ENCODE data around the gene TSHZ2. TPM values are rescaled to one million over a fixed set of nuclear protein-coding genes. Genes with fewer than 3 reads are reported as not detected.
"Not testable (repeated sequence)": the region's sequence is repeated elsewhere in the genome, so short reads cannot be mapped to it uniquely, and the experiment has no call there.

Gene TSHZ2
- total RNA-seq, 1 donor from 2014 or later = 10.3 TPM

DNA sequence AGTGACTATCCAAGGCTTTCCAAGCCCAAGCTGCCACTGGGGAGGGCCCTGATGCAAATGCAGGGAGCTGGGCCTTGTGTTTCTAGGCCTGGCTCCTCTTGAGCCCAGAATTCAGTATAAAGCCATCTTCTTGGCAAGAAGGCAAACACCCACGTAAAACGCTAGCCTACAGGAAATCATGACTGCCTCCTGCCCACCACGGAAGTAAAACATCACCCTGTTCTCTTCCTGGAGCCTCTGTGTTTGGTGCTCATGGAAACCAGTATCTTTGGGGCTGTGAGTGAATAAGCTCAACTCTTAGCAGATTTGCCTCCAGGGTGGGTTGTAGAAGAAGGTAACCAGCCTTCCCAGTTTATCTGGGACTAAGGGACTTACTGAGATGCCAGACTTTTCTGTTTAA, 350.5 kb downstream of the TSHZ2 start:
- no peak for ATAC-seq

- not testable (repeated sequence) for ATAC-seq
These were observed 351.3 kb downstream of the TSHZ2 start for GRCh38 chr20:53323460-53323859.

GRCh38 chr20:53324816-53325215, 352.7 kb downstream of the TSHZ2 start:
- ATAC-seq = no peak

- no peak for ATAC-seq
These were observed 356.8 kb downstream of the TSHZ2 start for GRCh38 chr20:53328961-53329360.

- ATAC-seq = no peak
These were observed 357.6 kb downstream of the TSHZ2 start for GRCh38 chr20:53329781-53330180.

GRCh38 chr20:53330601-53331140, 358.5 kb downstream of the TSHZ2 start:
- ATAC-seq = no peak

GRCh38 chr20:53331151-53331973, 359.2 kb downstream of the TSHZ2 start:
- no peak for ATAC-seq

DNA sequence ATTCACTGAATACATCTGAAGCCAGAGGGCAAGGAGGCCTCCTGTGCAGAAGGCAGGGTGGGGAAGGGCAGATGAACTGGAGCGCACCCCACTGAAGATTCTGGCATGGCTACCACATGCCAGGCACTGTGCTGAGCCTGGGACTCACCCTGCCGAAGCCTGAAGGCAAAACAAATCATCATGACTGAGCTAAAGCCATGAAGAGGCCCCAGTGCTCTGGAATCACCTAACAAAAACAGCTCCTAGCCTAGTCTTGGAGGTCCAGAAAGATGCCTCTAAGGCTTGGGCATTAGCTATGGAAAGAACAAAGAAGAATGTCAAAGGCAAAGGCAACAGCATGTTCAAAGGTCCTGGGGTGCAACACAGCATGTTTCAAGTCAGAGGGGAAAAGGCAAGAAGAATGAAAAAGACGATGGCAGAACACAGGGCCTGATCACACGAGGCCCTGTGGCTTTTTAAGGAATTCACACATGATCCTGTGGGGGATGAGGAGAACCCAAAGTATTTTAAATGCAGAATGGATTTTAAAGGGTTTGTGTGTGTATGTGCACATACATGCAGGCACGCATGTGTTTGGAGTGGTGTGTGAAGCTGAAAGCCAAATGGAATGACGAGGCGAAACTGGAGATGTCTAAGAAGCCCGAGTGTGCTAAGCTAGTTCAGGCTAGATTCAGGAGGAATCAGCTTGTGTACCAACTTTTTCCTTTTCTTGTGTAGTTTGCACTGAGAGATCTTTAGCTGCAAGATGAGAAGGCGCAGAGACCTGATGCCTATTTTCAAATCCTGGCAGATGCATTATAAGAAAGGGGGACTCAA, 360.1 kb downstream of the TSHZ2 start:
- no peak for ATAC-seq

DNA sequence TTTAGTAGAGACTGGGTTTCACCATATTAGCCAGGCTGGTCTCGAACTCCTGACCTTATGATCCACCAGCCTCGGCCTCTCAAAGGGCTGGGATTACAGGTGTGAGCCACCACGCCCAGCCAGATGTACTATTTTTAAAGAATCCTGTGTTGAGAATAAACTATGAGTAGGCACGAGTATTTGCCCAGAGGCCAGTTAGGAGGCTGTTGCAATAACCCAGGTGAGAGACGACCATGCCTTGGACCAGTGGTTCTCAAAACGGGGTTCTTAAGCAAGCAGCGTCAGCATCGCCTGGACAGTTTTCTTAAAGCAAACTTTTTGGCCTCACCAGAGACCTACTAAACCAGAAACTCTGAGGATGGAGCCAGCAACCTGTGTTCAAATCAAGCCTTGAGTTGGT, 362.7 kb downstream of the TSHZ2 start:
- no peak for ATAC-seq

DNA sequence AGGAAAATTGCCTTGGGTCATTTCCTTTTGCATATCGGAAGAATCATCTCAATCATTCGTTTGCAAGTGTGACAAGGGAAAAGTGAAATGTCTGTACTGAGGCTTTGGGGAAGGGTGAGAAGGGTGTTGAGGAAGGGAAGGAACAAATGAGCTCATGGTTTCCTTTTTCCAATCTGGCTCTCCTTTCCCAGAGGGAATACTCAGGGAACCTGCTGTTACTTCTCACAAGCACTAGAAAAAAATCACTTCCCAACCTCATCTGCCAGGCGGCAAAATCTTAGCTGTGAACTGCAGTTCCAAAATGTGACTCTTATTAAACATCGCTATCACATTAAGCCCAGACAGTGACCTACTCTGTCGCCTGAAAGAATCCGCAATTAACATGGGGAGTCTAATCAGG, 363.4 kb downstream of the TSHZ2 start:
- no peak for ATAC-seq

DNA sequence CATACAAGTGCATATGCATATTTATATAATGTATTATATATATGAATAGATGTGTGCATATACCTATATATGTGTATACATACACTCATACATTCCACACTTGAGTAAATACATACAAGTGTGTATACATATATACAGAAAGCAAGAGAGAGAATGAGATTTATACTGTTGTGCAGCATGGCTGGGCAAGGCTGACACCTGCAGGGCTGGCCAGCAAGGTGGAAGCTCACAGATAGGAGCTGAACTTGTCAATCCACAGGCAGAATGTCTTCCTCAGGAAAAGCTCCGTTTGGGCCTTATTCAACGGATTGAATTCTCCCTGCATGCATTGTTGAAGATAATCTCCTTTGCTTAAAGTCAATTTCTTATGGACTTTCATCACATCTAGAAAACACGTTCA, 364.7 kb downstream of the TSHZ2 start:
- no peak for ATAC-seq

- ATAC-seq = no peak
These were observed 365.4 kb downstream of the TSHZ2 start for GRCh38 chr20:53337390-53338101.

- ATAC-seq = no peak
These were observed 366.6 kb downstream of the TSHZ2 start for GRCh38 chr20:53338716-53339115.

DNA sequence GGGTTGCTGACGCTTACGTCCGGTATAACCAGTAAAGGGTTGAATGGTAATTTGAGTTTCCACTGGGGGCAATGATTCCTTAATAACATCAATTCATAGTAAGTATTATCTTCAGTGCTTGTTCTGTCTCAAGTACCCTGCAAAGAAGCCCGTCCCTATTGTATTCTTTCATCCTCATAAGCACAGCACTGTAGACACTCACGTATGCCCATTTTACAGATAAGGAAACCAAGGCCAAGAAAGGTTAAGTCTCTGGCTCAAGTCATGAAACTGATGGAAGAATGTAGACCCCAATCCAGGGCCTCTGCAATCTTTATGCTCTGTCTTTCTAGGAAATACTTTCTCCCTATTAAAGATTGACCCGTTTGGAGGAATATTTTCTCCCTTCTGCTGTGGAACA, 370.3 kb downstream of the TSHZ2 start:
- ATAC-seq = no peak

DNA sequence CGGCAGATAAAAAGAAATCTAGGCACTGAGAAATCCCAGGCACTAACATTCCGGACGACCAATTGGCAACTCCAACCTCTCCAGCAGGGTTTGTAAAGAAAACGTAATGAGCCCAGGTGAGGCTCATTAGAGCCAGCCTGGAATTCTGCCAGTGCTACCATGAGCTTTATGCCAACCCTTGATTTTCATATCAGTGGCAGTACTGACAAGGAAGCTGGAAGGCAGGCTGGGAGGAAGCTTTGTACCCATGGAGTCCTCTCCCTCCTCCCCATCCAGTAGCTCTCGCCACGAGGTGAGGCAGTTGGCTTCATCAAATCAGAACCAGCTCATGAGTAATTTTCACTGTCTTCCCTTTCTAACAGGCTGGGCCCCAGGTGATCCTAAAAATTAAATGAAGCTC, 371.3 kb downstream of the TSHZ2 start:
- no peak for ATAC-seq

GRCh38 chr20:53344891-53345290, 372.7 kb downstream of the TSHZ2 start:
- ATAC-seq = no peak

GRCh38 chr20:53345536-53346334, 373.6 kb downstream of the TSHZ2 start:
- ATAC-seq = no peak

GRCh38 chr20:53346335-53346648, 374.1 kb downstream of the TSHZ2 start:
- ATAC-seq = no peak

DNA sequence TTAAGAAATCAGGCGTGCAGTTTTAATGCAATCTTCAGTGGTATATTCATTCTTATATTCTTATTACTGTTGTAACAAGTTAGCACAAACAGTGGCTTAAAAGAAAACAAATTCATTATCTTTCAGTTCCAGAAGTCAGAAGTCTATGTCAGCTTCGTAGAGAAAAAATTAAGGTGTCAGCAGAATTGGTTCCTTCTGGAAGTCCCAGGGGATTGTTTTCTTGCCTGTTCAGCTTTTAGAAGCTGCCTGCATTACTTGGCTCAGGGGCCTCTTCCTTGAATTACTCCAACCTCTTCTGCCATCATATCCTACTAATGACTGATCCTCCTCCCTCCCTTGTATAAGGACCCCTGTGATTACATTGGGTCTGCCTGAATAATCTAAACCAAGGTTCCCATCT, 377.6 kb downstream of the TSHZ2 start:
- ATAC-seq = no peak

DNA sequence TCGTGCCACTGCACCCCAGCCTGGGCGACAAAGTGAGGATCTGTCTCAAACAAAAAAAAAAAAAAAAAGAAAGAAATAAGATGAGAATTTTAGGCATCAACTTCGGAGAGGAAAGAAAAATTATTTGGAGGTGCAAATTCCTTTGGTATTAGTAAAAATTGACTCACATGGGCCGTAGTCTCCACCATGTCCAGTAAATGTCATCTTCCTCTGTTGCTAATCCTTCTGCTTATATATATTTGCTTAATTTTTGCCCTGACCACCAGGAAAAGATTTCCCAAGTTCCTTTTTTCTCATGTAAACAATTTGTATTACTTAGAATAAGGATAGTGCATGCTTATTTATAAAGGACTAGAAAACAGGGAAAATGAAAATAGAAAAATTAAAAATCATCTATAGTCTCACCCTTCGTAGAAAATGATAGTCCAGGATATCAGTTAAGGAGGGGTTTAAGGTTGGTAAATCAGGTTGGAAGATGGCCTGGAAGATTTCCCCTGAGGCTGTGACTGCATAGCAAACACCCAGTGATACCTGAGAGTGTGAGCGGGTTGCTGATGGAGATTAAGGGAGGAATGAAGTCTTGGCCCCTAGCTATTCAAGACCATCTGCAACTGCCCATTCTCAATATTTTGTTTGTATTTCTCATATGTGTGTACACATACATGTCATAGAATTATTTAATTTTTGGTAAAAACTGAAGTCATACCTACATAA, 380.7 kb downstream of the TSHZ2 start:
- no peak for ATAC-seq

DNA sequence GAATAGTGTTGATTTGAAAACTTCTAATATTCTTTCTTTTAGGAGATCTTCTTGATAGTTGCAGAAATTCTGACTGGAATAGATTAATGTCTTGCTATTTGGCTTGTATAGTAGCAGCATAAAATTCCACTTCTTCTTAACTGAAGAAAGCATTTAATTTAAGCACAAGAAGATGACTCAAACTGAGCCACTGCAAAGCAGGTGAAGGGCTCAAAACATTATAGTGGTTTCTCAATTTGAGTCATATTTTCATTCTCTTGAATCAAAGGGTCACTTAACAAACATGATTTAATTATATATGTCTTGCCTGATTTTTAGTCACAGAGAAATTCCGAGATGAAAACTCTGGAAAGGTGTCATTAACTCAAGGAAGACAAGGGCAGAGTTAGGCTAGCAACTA, 382.2 kb downstream of the TSHZ2 start:
- no peak for ATAC-seq

DNA sequence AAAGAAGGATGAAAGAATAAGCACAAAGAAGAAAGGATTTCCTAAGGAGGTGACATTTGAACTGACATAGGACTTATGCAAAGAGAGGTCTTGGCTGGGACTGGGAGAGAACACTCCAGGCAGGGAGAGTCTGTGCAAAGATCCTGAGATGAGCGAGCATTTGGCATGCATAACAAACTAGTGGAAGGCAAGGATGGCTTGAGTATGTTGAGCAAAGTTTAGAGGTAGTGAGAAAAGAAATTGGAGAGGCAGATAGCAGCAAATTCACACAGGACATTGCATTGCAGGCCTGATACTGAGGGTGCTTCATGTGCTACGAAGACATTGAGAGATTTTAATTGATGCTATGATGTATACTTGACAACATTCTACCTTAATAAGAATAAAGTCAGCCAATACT, 383.6 kb downstream of the TSHZ2 start:
- ATAC-seq = no peak

Data from esophagus mucosa (tissue), 1 donor.